HG02798 (cell line): ENCODE measurements around the gene CCDC60.
"Not testable (repeated sequence)": the region's sequence is repeated elsewhere in the genome, so short reads cannot be mapped to it uniquely, and the experiment has no call there.

ENCODE experiments used
- ATAC-seq: cut with Tn5 transposase; IDR thresholded peaks from one replicate; pipeline ENCODE4 v1.9.1; 2021; ENCODE audit warnings: mild to moderate bottlenecking; ENCODE audit not compliant: unreplicated experiment, poor library complexity

Gene CCDC60

DNA sequence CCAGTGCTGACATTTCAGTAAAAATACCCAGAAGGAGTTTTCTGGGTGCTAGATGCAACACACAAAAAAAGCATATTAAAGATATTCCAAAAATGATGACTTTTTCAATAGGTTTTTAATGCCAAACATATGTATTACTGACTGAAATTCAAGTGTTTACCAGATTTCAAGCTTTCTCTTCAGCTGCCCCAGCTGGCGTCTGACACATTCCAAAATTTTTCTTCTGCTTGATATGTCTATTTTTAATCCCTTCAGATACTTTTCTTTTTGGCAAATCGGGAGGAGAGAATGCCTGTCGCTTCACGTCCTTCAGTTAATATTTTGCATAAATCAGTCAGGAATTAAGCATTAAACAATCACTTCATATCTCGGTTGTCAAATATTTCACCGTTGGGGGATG, 7.1 kb upstream of the CCDC60 start:
- ATAC-seq, result no peak

DNA sequence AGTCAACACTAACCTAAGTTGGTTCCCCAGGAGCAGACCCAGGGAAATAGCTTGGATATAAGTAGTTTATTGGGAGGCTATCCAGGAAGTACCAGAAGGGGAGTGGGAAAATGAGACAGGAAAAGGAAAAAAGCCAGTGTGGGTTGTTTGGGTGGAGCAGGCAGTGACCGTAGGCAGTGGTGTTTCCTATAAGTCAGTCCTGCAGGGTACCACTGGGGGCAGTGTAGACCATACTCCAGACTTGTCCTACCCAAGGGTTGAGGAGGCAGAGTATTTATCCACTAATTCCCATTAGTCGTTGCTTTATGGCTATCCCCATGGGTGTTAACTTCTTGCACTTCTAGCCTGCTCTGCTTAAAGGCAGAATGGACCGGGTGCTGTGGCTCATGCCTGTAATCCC, 6.4 kb upstream of the CCDC60 start:
- ATAC-seq, result no peak

DNA sequence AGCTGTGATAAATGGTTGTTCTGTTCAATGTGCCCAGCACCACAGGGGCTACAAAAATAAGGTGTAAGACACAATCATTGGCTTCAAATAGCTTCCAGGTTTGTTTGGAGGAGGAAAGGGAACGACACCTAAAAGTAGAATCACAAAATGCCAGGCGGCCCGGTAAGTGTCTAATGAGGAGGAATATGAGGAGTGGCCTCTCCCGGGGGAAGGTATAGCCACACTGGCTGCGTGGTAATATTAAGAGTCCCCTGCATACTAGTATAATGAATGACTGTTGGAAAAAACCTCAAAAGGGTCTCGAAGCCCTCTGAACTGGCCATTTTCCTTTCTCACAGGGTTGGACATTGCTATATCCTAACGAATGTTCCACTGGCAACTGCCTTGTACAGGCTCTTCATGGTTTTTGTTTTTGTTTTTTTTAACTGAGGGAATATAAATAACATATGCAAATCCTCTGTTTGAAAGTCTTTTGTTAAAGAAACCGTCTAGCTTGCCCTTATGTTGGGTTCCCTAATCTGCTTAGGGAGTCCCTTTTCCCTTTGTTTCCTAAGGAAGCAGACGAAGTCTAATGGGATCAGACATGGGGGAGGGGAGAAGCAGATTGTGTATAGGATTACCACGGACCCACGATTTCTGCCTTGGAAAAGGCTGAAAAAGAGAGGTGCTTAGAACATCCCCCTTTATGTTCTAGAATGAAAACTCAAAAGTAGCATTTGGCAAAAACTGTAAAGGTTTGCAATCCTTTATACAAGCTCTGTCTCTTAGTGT, 4.2 kb downstream of the CCDC60 start:
- ATAC-seq, result no peak

DNA sequence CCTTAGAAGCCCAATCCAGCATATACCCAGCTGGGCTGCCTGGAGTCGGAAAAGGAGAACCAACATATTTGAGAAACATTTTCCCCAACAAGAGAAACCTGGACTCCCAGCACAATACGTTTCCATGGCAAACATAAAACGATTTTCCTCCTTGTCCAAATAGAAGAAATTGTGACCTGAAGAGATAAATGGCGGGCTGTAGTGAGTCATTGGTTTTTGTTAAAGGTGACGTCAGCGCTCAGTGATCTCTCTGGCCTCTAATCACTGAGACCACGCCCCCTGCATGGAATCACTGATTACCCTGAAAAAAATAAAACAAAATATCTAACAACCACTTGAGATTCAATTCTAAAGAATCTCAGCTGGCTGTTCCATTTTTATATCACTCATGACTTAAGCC, 6.0 kb downstream of the CCDC60 start:
- ATAC-seq, result no peak

DNA sequence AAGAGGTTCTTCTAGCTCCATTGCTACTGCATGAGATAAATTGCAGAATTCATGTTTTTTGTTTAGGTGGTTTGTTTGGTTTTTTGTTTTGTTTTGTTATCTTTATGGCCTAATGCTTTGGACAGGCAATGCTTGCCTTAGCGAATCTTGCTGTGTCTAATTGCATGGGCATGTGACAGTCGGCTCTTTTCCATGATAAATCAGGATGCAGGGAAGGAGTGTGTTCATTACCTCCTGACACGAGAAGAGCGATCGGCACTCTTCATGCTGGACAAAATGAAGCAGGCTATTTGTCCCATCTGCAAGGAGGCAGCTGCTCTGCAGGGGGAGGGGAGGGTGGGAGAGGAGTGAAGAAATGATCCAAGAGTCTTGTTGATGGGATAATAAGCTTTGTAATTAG, 6.5 kb downstream of the CCDC60 start:
- ATAC-seq, result no peak

DNA sequence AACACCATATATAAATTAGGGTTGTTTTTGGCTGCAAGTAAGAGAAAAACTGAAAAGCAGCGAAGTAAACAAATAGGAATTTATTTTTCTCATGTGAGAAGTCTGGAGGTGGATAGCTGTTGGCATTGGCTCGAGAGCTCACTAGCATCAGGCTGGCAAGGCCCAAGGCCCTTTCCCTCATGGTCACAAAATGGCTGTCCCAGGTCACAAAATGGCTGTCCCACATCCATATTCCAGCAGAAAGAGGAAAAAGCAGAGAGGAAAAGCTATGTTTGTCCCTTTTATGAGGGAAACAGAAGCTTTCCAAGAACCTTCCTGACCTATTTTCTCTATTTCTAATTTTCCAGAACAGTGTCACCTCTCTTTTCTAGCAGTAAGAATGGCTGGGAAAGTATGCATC, 7.5 kb downstream of the CCDC60 start:
- no peak for ATAC-seq

DNA sequence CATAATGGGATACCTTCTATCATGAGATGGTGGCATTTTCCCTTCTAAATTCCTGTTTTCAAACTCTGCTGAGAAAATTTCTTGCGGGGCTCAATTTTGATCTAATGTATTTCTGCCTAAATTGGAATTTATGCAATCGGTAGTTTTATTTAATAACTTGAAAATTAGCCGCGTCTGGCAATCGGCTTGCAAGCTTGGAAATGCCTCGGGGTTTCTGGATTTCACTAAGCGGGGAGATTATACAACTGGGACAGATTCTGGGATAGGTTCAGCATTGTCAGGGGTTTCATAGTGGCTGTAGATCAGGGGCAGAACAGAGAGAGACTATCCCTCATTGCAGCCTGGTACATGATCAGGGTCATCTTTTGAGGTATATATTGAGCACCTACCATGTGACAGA, 8.6 kb downstream of the CCDC60 start:
- no peak for ATAC-seq

DNA sequence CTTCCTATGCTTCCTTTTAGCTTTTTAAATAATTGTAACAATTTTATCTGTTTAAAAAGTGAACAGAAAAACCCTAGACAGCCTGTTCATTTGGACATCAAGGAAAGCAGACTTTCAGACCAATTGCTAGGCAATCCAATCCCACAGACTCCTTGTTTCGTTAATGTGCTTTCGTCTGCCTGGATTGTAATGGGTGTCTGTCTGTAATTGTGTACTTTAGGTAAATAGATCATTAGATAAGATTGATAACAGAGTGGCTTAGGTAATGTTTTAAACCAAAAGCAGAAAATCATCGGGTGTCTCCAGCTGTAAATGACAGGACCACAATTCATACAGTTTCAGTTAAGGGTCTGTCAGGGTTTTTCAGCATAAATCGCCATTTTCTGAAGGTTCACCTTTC, 19.6 kb downstream of the CCDC60 start:
- ATAC-seq, result no peak

DNA sequence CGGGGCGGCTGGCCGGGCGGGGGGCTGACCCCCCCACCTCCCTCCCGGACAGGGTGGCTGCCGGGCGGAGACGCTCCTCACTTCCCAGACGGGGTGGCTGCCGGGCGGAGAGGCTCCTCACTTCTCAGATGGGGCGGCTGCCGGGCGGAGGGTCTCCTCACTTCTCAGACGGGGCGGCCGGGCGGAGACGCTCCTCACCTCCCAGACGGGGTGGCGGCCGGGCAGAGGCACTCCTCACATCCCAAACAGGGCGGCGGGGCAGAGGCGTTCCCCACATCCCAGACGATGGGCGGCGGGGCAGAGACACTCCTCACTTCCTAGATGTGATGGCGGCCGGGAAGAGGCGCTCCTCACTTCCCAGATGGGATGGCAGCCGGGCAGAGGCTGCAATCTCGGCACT, 25.8 kb downstream of the CCDC60 start:
- ATAC-seq, result not testable (repeated sequence)

DNA sequence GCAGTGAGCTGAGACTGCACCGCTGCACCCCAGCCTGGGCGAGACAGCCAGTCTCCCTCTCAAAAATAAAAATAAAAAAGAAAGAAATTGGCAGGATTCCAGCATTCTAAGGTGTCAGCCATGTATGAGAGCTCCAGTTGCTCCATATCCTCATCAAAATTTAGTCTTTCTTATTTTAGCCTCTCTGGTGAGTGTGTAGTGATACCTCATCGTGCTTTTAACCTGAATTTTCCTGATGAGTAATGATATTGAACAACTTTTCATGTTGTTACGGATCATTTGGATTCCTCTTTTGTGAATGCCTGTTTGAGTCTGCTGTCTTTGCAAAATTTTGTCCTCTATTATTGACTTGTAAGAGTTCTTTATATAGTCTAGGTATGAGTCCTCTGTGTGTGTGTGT, 28.5 kb downstream of the CCDC60 start:
- ATAC-seq, result no peak

DNA sequence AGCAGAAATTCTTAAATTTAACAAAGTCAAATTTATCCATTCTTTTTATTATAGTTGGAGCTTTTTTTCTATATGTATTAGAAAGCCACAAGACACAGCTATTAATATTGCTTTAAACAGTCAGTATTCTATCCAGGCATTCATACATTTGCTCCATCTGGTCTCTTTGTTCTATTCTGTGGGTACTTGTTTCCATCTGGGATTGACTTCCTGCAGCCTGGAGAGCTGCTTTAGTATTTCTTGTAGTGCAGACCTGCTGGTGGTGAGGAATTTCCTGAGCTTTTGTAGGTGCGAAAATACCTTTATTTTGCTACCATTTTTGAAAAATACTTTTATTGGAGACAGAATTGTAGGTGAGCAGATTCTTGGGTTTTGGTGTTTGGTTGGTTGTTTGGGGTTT, 29.0 kb downstream of the CCDC60 start:
- ATAC-seq, result no peak

DNA sequence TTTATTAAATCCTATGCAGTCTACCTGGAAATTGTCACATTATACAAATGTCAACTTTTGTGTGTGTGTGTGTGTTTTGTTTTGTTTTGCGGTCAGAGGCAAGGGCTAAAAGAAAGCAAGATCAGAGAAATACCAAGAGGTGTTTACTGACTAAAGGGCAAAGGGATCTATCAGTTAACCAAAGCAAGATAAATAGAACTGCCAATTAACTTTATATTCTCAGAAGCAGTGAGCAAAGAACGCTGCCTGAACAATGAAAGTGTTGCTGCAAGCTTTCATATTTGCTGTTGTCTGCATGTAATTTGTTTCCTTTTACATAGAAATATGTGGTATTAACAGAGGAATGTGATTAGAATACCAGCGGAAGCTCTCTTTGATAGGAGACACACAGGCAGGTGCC, 30.9 kb downstream of the CCDC60 start:
- ATAC-seq, result no peak

DNA sequence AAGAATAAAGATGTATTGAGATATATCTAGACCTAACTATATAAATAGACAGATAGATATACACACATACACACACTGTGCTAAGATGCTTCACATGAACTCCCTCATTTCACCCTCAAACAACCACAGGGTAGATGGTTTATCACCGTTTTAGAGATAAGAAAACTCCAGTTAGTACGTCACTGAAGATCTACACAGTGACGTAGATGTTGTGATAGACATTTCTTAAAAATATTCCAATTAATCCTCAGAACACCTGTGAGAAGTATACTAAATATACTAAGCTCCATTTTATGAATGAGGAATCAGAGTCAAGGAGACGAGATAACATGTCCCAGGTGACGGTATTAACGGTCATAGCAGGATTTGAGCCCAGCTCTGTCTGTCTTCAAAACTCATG, 31.5 kb downstream of the CCDC60 start:
- ATAC-seq, result no peak

DNA sequence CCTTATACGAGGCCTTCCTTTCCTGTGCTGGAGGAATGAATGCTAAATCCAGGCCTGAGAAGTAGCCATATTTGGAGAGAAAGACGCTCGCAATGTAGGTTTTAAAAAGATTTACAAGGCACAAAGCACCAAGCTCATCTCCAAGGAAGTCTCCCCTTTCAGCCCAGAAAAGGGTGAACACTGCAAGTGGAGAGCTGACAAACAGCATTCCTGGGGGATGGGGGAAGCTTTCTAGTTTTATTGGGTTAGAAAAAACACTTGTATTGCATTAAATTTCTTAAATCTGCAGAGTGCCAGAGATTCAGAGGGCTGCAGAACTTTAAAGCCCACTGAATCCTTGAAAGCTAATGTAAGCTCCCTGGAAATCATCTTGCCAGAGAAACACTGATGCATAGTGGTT, 34.6 kb downstream of the CCDC60 start:
- no peak for ATAC-seq

DNA sequence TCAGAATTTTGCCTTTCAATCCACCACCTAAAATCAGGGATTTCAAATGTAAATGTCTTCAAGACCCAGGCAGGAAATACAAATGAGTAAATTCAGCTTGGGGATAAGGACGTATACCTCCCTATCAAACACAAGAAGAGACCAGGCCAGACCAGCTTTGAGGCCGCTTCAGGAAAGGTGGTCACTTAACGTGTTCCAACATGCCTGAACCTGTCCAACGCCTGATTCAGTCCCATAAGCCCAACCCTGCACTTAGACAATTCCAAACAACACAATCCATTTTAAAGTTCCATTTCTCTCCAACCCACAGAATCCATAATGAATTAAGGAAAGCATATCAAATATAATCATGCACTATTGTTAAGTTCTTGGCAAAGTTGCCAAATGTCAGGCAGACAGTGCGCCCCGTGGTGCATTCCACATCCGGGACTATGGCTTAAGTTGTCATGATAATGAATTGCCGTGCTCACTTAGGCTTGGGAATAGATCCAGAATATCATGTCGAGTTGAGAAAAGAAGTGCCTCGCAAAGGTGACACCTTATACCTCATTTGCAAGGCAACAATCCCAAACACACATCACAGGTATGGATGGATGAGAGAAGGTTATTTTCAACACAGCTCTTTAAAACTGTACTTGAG, 35.5 kb downstream of the CCDC60 start:
- ATAC-seq, result no peak

DNA sequence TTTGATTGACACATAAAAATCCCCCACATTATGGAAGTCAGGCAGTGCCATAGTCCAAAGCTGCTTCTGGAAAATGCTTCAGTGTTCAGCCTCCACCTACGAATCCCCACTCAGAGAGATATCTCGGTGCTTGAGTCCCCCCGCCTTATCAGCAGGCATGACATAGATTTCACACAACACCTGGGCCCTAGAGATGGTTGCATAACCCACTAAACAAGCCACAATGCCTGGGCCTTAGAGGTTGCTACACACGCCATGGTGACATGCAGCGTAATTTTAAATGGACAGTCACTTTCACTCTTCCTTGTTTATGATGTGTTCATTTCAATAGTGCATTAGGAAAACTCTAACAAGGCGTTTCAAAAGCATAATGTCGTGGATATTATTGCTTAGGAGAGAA, 38.0 kb downstream of the CCDC60 start:
- no peak for ATAC-seq

DNA sequence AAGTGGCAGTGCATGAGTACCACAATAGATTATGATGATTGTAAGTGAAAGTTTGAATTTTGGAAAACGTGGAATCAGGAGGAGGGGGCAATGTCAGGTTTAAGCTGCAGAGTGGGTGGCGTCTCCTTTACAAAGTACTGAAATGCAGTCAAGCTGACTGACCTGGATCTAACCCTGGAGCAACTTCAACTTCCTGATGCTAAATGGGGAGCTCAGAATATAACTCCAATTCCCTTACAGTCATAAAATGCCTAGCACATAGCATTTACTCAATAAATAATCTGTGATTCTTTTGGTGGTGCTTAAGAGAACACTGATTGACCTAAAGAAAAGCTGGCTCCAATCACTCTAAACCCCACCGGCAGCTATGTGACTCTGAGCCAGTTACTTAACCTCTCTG, 38.5 kb downstream of the CCDC60 start:
- no peak for ATAC-seq

DNA sequence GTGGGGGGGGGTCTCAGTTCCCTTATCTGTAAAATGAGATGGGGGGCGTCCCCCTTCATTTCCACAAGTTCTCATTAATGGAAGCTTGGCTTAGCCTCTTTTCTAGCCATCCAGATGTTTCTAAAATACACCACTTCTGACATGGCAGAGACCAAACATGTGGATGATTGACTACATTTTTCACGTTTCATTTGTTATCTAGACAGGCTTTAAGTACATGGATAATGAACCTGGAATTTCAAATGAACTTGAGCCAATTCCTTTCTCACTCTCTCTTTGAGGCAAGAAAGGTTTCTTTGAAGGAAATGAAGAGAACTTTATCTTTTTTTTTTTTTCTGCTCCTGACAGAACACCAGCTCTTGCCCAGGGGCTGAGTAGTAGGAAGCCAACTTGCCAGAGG, 39.1 kb downstream of the CCDC60 start:
- ATAC-seq, result no peak

DNA sequence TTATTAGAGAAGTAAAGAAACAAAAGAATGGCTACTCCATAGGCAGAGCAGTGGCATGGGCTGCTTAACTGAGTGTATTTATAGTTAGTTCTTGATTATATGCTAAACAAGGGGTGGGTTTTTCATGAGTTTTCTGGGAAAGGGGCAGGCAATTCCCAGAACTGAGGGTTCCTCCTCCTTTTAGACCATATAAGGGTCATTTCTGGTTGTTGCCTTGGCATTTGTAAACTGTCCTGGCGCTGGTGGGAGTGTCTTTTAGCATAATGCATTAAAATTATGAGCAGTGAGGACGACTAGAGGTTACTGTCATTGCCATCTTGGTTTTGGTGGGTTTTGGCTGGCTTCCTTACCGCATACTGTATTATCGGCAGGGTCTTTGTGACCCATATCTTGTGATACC, 40.1 kb downstream of the CCDC60 start:
- no peak for ATAC-seq

DNA sequence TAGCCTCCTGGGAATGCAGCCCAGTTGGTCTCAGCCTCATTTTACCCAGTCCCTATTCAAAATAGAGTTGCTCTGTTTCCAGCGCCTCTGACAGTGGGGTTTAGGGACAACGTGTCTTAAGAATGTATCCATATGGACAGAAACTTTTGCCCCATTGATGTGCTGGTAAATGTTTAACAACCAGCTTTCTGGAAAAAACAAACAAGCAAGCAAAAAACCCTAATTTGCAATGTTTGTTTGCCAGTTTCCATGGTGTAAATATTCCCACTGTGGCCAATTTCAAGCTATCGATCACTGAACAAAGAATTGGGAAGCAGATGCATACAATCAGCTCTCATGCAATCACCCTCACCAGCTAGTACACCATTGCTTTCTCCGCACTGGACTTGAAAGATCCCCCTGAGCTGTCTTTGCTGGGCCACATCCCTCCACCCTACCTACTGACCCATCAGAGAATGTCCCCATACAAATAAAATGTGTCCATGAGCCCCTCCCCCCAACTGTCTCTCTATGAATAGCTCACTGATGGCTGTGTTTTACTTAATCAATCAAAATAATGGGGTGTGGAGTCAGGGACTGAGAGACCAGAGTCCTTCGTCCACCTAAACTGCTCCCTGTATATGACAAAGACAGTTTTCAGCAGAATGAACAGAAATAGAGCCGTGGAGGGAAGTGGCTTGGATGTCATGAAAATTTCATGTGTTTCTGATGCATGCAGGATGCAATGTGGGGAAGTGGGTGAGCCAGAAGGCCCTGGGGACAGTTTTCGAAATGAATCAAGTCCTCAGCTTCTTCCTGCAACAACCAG, 40.8 kb downstream of the CCDC60 start:
- no peak for ATAC-seq

DNA sequence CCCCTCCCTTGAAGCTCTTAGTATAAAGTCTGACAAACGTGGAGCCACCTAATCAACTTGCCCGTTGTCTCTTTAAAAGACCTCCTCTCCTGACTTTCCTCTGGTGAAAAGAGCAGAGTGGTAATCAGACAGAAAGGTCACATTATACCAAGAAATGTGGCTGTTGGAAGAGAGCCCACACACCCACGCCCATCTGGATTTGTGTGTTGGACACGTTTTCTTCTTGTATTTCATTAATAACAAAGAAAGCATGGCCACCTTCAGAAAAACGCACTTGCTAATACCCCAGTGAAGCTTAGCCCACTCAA, 41.3 kb downstream of the CCDC60 start:
- ATAC-seq, result no peak

DNA sequence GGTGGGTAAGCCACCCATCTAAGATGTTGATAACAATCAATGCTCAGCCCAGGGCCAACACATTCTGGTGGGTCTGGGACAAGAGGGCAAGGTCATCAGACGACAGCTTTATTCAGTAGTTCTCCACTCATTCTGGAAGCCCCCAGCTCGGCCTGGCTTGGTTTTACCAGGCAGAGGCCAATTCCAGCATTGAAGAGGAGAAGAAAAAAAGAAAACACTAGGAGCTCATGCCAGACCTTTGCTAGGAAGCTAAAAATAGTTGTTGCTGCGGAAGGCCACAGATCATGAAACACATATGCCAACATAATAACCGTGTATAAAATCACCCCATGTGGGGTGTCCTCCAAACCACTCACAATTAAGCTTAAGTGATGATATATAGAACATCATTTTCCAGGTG, 44.4 kb downstream of the CCDC60 start:
- no peak for ATAC-seq
